H9 (cell line): ENCODE measurements around the gene SLC2A2. TPM values are rescaled to one million over a fixed set of nuclear protein-coding genes. Genes with fewer than 3 reads are reported as not detected.

Experiments
- DNase-seq: peaks from one replicate; pipeline ENCODE4 v3.0.0-alpha.2; 2017
- H2AFZ ChIP-seq: one replicate; pipeline ENCODE4 v1.6.1; 2013; ENCODE audit warnings: mild to moderate bottlenecking, low read length, control low read depth, moderate library complexity
- H2AK5ac ChIP-seq: 2 replicates; pipeline ENCODE4 v1.6.1; 2013; ENCODE audit warnings: low read length, control low read depth, mixed read lengths; ENCODE audit not compliant: insufficient read length
- H2BK120ac ChIP-seq: one replicate; pipeline ENCODE4 v1.6.1; 2013; ENCODE audit warnings: low read depth, mild to moderate bottlenecking, low read length, control low read depth, inconsistent platforms; ENCODE audit not compliant: poor library complexity, severe bottlenecking
- H2BK12ac ChIP-seq: 2 replicates; pipeline ENCODE4 v1.6.1; 2013; ENCODE audit warnings: low read length, control low read depth, mixed read lengths, low read depth; ENCODE audit not compliant: insufficient read length
- H2BK15ac ChIP-seq: 2 replicates; pipeline ENCODE4 v1.6.1; 2013; ENCODE audit warnings: low read depth, low read length, control low read depth
- H2BK20ac ChIP-seq: one replicate; pipeline ENCODE4 v1.6.1; 2013; ENCODE audit warnings: low read depth, mild to moderate bottlenecking, low read length, control low read depth, inconsistent platforms; ENCODE audit not compliant: poor library complexity, severe bottlenecking
- H2BK5ac ChIP-seq: 2 replicates; pipeline ENCODE4 v1.6.1; 2013; ENCODE audit warnings: low read length, control low read depth, mixed read lengths; ENCODE audit not compliant: insufficient read length
- H3K14ac ChIP-seq: 2 replicates; pipeline ENCODE4 v1.6.1; 2013; ENCODE audit warnings: low read length, control low read depth; ENCODE audit not compliant: insufficient read depth
- H3K18ac ChIP-seq: 2 replicates; pipeline ENCODE4 v1.6.1; 2013; ENCODE audit warnings: low read depth, mild to moderate bottlenecking, mixed read lengths, low read length, control low read depth; ENCODE audit not compliant: insufficient read length
- H3K23ac ChIP-seq: 2 replicates; pipeline ENCODE4 v1.6.1; 2013; ENCODE audit warnings: low read length, control low read depth, mixed read lengths, low read depth; ENCODE audit not compliant: insufficient read length
- H3K23me2 ChIP-seq: 2 replicates; pipeline ENCODE4 v1.6.1; 2013; ENCODE audit warnings: low read depth, mild to moderate bottlenecking, mixed read lengths, low read length, control low read depth; ENCODE audit not compliant: insufficient read length, poor library complexity, severe bottlenecking
- H3K27ac ChIP-seq: 2 replicates; pipeline ENCODE4 v1.5.1; 2013; ENCODE audit warnings: low read length, control low read depth, mixed read lengths, low read depth; ENCODE audit not compliant: insufficient read length
- H3K27me3 ChIP-seq: 2 replicates; pipeline ENCODE4 v1.6.1; 2013; ENCODE audit warnings: low read length, control low read depth, inconsistent platforms; ENCODE audit not compliant: insufficient read depth
- H3K4ac ChIP-seq: 2 replicates; pipeline ENCODE4 v1.6.1; 2013; ENCODE audit warnings: low read depth, mild to moderate bottlenecking, control low read depth, inconsistent platforms, low read length, moderate library complexity
- H3K4me1 ChIP-seq: 2 replicates; pipeline ENCODE4 v1.6.1; 2013; ENCODE audit warnings: low read length, control low read depth, inconsistent platforms; ENCODE audit not compliant: insufficient read depth
- H3K4me2 ChIP-seq: 2 replicates; pipeline ENCODE4 v1.6.1; 2013; ENCODE audit warnings: low read length, control low read depth, mixed read lengths; ENCODE audit not compliant: insufficient read length, insufficient read depth
- H3K56ac ChIP-seq: 2 replicates; pipeline ENCODE4 v1.6.1; 2013; ENCODE audit warnings: low read depth, mild to moderate bottlenecking, mixed read lengths, low read length, control low read depth; ENCODE audit not compliant: insufficient read length
- H3K79me1 ChIP-seq: 2 replicates; pipeline ENCODE4 v1.6.1; 2013; ENCODE audit warnings: low read depth, mild to moderate bottlenecking, moderate library complexity, low read length, control low read depth, inconsistent platforms; ENCODE audit not compliant: insufficient read depth, poor library complexity, severe bottlenecking
- H3K79me2 ChIP-seq: 2 replicates; pipeline ENCODE4 v1.6.1; 2013; ENCODE audit warnings: low read length, control low read depth, inconsistent platforms; ENCODE audit not compliant: insufficient read depth
- H3K9ac ChIP-seq: 2 replicates; pipeline ENCODE4 v1.6.1; 2013; ENCODE audit warnings: low read length, control low read depth, mixed read lengths; ENCODE audit not compliant: insufficient read length; ENCODE audit errors: extremely low read depth
- H3K9me3 ChIP-seq: one replicate; pipeline ENCODE4 v1.6.1; 2013; ENCODE audit warnings: low read depth, low read length, inconsistent platforms; ENCODE audit not compliant: control insufficient read depth
- H3T11ph ChIP-seq: one replicate; pipeline ENCODE4 v1.6.1; 2013; ENCODE audit warnings: mild to moderate bottlenecking, low read length, control low read depth, inconsistent platforms
- H4K20me1 ChIP-seq: one replicate; pipeline ENCODE4 v1.6.1; 2013; ENCODE audit not compliant: control insufficient read depth, insufficient read length, insufficient read depth
- H4K5ac ChIP-seq: 2 replicates; pipeline ENCODE4 v1.6.1; 2013; ENCODE audit warnings: low read depth, mild to moderate bottlenecking, mixed read lengths, low read length, control low read depth; ENCODE audit not compliant: insufficient read length
- H4K8ac ChIP-seq: replicated peaks from 2 replicates; pipeline ENCODE4 v1.6.1; 2013; ENCODE audit warnings: low read length, control low read depth, mixed read lengths, low read depth; ENCODE audit not compliant: insufficient read length
- H4K91ac ChIP-seq: 2 replicates; pipeline ENCODE4 v1.6.1; 2013; ENCODE audit warnings: low read depth, mild to moderate bottlenecking, moderate library complexity, mixed read lengths, low read length, control low read depth; ENCODE audit not compliant: insufficient read length
- H3K27ac Mint-ChIP-seq, 3 experiments: 2 replicates in 2 of 3; 3 replicates in 1 of 3; pipeline ENCODE4 v1.8.0; 2020 to 2021; ENCODE audit warnings: mixed read lengths in 3 of 3, mild to moderate bottlenecking in 1 of 3, moderate library complexity in 1 of 3
- H3K27me3 Mint-ChIP-seq: 2 replicates; pipeline ENCODE4 v1.8.0; 2021; ENCODE audit warnings: low read depth, mild to moderate bottlenecking, moderate library complexity, mixed read lengths
- H3K36me3 Mint-ChIP-seq, 3 experiments: 2 replicates in 2 of 3; 3 replicates in 1 of 3; pipeline ENCODE4 v1.8.0; 2020 to 2021; ENCODE audit warnings: low read depth in 3 of 3, mixed read lengths in 3 of 3; ENCODE audit not compliant: insufficient read depth in 1 of 3
- H3K4me1 Mint-ChIP-seq, 2 experiments: 2 replicates each; pipeline ENCODE4 v1.8.0; 2020; ENCODE audit warnings: mixed read lengths in 2 of 2
- H3K4me3 Mint-ChIP-seq, 2 experiments: 2 replicates in 1 of 2; 3 replicates in 1 of 2; pipeline ENCODE4 v1.8.0; 2020 to 2021; ENCODE audit warnings: mild to moderate bottlenecking in 2 of 2, mixed read lengths in 2 of 2, moderate library complexity in 1 of 2
- H3K9me3 Mint-ChIP-seq, 2 experiments: 2 replicates in 1 of 2; 3 replicates in 1 of 2; pipeline ENCODE4 v1.8.0; 2020; ENCODE audit warnings: mild to moderate bottlenecking in 2 of 2, mixed read lengths in 2 of 2, moderate library complexity in 1 of 2
- CTCF ChIP-seq: fragments of 200-600 bp; sonication (generic); conservative IDR thresholded peaks from 3 replicates; pipeline ENCODE4 v1.8.0; 2021; ENCODE audit warnings: antibody characterized with exemption, mild to moderate bottlenecking
- WGBS: extraction: QIAGEN DNeasy Blood & Tissue Kit; methylation state at CpG from one replicate; pipeline ENCODE4 v1.1.7; 2013; ENCODE audit warnings: missing lambda C conversion rate, low lambda C conversion rate, mixed read lengths; ENCODE audit not compliant: insufficient read length; ENCODE audit errors: extremely low coverage; 5-methylcytosine and 5-hydroxymethylcytosine counted together
- total RNA-seq: library from RNA; stranded (reverse); gene quantifications from 2 replicates; pipeline ENCODE4 v1.2.1, GENCODE V29; 2021

SLC2A2 gene
- total RNA-seq, 1 experiment from 2014 or later, result not detected

GRCh38 chr3:171049861-171050444 lies 23.4 kb upstream of the SLC2A2 start:
- Histone ChIP-seq H3K27ac (no peak overlapping the region), H2BK20ac (no peak overlapping the region), H3K79me2 (no peaks in the 10 kb centered on the region), H2BK12ac (no peak overlapping the region), H2AFZ (no peak overlapping the region), H3K79me1 (no peaks in the 10 kb centered on the region), H2AK5ac (no peak overlapping the region), H2BK15ac (no peak overlapping the region), H3K56ac (no peak overlapping the region), H4K8ac (no peak overlapping the region), H4K5ac (no peak overlapping the region), H3K14ac (no peak overlapping the region), H3K27me3 (no peaks in the 10 kb centered on the region), H3T11ph (no peak overlapping the region), H3K23me2 (no peaks in the 10 kb centered on the region), H3K18ac (no peak overlapping the region), H4K20me1 (no peaks in the 10 kb centered on the region), H3K4ac (no peak overlapping the region), H3K4me2 (no peak overlapping the region), H2BK5ac (no peak overlapping the region), H3K9ac (no peak overlapping the region), H4K91ac (no peak overlapping the region), H3K23ac (no peak overlapping the region), H3K4me1 (no peaks in the 10 kb centered on the region), H3K9me3 (no peaks in the 10 kb centered on the region), H2BK120ac (no peak overlapping the region)
- no CpG with 5 or more reads among the region's 6 CpGs for WGBS
- no peaks in the 10 kb centered on the region for H3K27me3 Mint-ChIP-seq
- no peak overlapping the region for H3K4me3 Mint-ChIP-seq
- peak; percentile 77 for TF ChIP-seq CTCF
- H3K4me1 Mint-ChIP-seq, result peaks cover 4 to 6% of the 10 kb centered on the region in 2 experiments; a peak in 2 of 4 replicates
- DNase-seq, result peak; percentile 68
- H3K9me3 Mint-ChIP-seq, result no peaks in the 10 kb centered on the region; a peak in 1 of 5 replicates
- peak overlapping the region in 1 of 3 experiments; percentile 2; a peak in 1 of 7 replicates for H3K27ac Mint-ChIP-seq
- no peaks in the 10 kb centered on the region; a peak in 1 of 7 replicates for H3K36me3 Mint-ChIP-seq
